Neural progenitor cell (in vitro differentiated cells): ENCODE results near the gene PYGB. TPM values are rescaled to one million over a fixed set of nuclear protein-coding genes. Genes with fewer than 3 reads are reported as not detected.

Source experiments
- DNase-seq: peaks from one replicate; pipeline ENCODE4 v3.0.0-alpha.2; 2016; ENCODE audit warnings: low spot score
- H2AFZ ChIP-seq: fragments of 200-600 bp; sonication (generic); replicated peaks from 2 replicates; pipeline ENCODE4 v1.6.1; 2016; ENCODE audit warnings: antibody characterized with exemption
- H3F3A ChIP-seq: fragments of 200-600 bp; sonication (generic); 2 replicates; pipeline ENCODE4 v1.6.1; 2016; ENCODE audit warnings: antibody characterized with exemption, low read depth
- H3K27ac ChIP-seq: fragments of 200-600 bp; sonication (generic); 2 replicates; pipeline ENCODE4 v1.5.1; 2016; ENCODE audit warnings: mild to moderate bottlenecking
- H3K27me3 ChIP-seq: fragments of 200-600 bp; sonication (generic); 2 replicates; pipeline ENCODE4 v1.6.1; 2016; ENCODE audit warnings: mild to moderate bottlenecking, moderate library complexity
- H3K36me3 ChIP-seq: fragments of 200-600 bp; sonication (generic); 2 replicates; pipeline ENCODE4 v1.5.1; 2016
- H3K4me1 ChIP-seq: fragments of 200-600 bp; sonication (generic); 2 replicates; pipeline ENCODE4 v1.6.1; 2016; ENCODE audit warnings: mixed run types
- H3K4me2 ChIP-seq: fragments of 200-600 bp; sonication (generic); 2 replicates; pipeline ENCODE4 v1.6.1; 2016
- H3K4me3 ChIP-seq: fragments of 200-600 bp; sonication (generic); 2 replicates; pipeline ENCODE4 v1.5.1; 2016
- H3K79me2 ChIP-seq: fragments of 200-600 bp; sonication (generic); 2 replicates; pipeline ENCODE4 v1.6.1; 2016; ENCODE audit warnings: low read depth
- H3K9ac ChIP-seq: fragments of 200-600 bp; sonication (generic); 2 replicates; pipeline ENCODE4 v1.6.1; 2016
- H3K9me3 ChIP-seq: fragments of 200-600 bp; sonication (generic); 2 replicates; pipeline ENCODE4 v1.5.1; 2016; ENCODE audit warnings: low read depth
- H4K20me1 ChIP-seq: fragments of 200-600 bp; sonication (generic); 2 replicates; pipeline ENCODE4 v1.6.1; 2016; ENCODE audit warnings: low read depth
- H3K27ac Mint-ChIP-seq: 3 replicates; pipeline ENCODE4 v1.8.0; 2021; ENCODE audit warnings: mixed read lengths
- H3K27me3 Mint-ChIP-seq: 2 replicates; pipeline ENCODE4 v1.8.0; 2022; ENCODE audit warnings: low read depth, mild to moderate bottlenecking, inconsistent platforms, moderate library complexity, mixed read lengths; ENCODE audit not compliant: insufficient read depth
- H3K36me3 Mint-ChIP-seq: 3 replicates; pipeline ENCODE4 v1.8.0; 2021; ENCODE audit warnings: mixed read lengths
- H3K4me1 Mint-ChIP-seq: 3 replicates; pipeline ENCODE4 v1.8.0; 2021; ENCODE audit warnings: mixed read lengths
- H3K4me3 Mint-ChIP-seq: 3 replicates; pipeline ENCODE4 v1.8.0; 2021; ENCODE audit warnings: mild to moderate bottlenecking, moderate library complexity, mixed read lengths
- H3K9me3 Mint-ChIP-seq: 3 replicates; pipeline ENCODE4 v1.8.0; 2020; ENCODE audit warnings: mixed read lengths
- CTCF ChIP-seq: fragments of 200-600 bp; sonication (generic); IDR thresholded peaks from 2 replicates; pipeline ENCODE4 v1.5.1; 2017; ENCODE audit warnings: antibody characterized with exemption, mild to moderate bottlenecking
- EZH2 ChIP-seq: fragments of 200-600 bp; sonication (generic); IDR thresholded peaks from 2 replicates; pipeline ENCODE4 v1.6.1; 2017; ENCODE audit warnings: antibody characterized with exemption, mild to moderate bottlenecking, moderate library complexity
- EZH2phosphoT487 ChIP-seq: fragments of 200-600 bp; sonication (generic); IDR thresholded peaks from 2 replicates; pipeline ENCODE4 v1.6.1; 2017; ENCODE audit warnings: antibody characterized with exemption
- total RNA-seq: library from RNA; depleted of rRNA; stranded (reverse); fragments of >200 nt; gene quantifications from 2 replicates; pipeline ENCODE4 v1.2.3, GENCODE V29; 2015; ENCODE audit warnings: low replicate concordance

The PYGB gene
- 40.9 and 76.7 TPM in 2 replicates for total RNA-seq

- peaks cover 32% of the 10 kb centered on the region for H4K20me1 ChIP-seq
- H3K27ac ChIP-seq, result peak within 1 kb of the TSS; percentile 68
- DNase-seq, result peak; percentile 93
- peaks cover 4% of the 10 kb centered on the region for H3K36me3 Mint-ChIP-seq
- TF ChIP-seq EZH2, result no peak
- peaks cover 58% of the 10 kb centered on the region for H3K4me1 ChIP-seq
- no peaks in the 10 kb centered on the region for H3K36me3 ChIP-seq
- peaks cover 20% of the 10 kb centered on the region for H3K27me3 ChIP-seq
- H3F3A ChIP-seq, result peaks cover 47% of the 10 kb centered on the region
- peak within 1 kb of the TSS; percentile 98 for H3K4me3 Mint-ChIP-seq
- H3K4me1 Mint-ChIP-seq, result peaks cover 54% of the 10 kb centered on the region
- peak within 1 kb of the TSS; percentile 88 for H2AFZ ChIP-seq
- H3K9me3 Mint-ChIP-seq, result peaks cover 2% of the 10 kb centered on the region
- H3K4me2 ChIP-seq, result peak within 1 kb of the TSS; percentile 93
- H3K9ac ChIP-seq, result peak within 1 kb of the TSS; percentile 36
- peaks cover 47% of the 10 kb centered on the region for H3K79me2 ChIP-seq
- H3K4me3 ChIP-seq, result peak within 1 kb of the TSS; percentile 70
- H3K27ac Mint-ChIP-seq, result peak within 1 kb of the TSS; percentile 96
- peaks cover 18% of the 10 kb centered on the region for H3K27me3 Mint-ChIP-seq
- H3K9me3 ChIP-seq, result no peaks in the 10 kb centered on the region
Measured at GRCh38 chr20:25247956-25248785, at the start of gene PYGB. PYGB (plus strand) TSS chr20:25248085; CDS start chr20:25248179, 94 bp downstream.

GRCh38 chr20:25198663-25199383, 49.1 kb upstream of the PYGB start:
- H3K9ac ChIP-seq, result no peak overlapping the region
- H3K4me1 ChIP-seq, result peaks cover 19% of the 10 kb centered on the region
- DNase-seq, result peak; percentile 33
- no peak overlapping the region for H3K4me2 ChIP-seq
- H3F3A ChIP-seq, result peaks cover 3% of the 10 kb centered on the region
- Mint-ChIP-seq H3K27me3 (peaks cover 4% of the 10 kb centered on the region), H3K4me1 (peaks cover 27% of the 10 kb centered on the region), H3K9me3 (peaks cover 2% of the 10 kb centered on the region), H3K36me3 (no peaks in the 10 kb centered on the region), H3K27ac (no peak overlapping the region), H3K4me3 (no peak overlapping the region)
- H3K79me2 ChIP-seq, result peaks cover 53% of the 10 kb centered on the region
- no peaks in the 10 kb centered on the region for H3K9me3 ChIP-seq
- H3K27ac ChIP-seq, result no peak overlapping the region
- H3K27me3 ChIP-seq, result no peaks in the 10 kb centered on the region
- TF ChIP-seq EZH2phosphoT487, result no peak
- TF ChIP-seq EZH2, result no peak
- TF ChIP-seq CTCF, result no peak
- no peaks in the 10 kb centered on the region for H3K36me3 ChIP-seq
- H4K20me1 ChIP-seq, result peaks cover 39% of the 10 kb centered on the region
- H3K4me3 ChIP-seq, result no peak overlapping the region
- H2AFZ ChIP-seq, result no peak overlapping the region

GRCh38 chr20:25199473-25200260, 48.2 kb upstream of the PYGB start:
- Mint-ChIP-seq H3K36me3 (no peaks in the 10 kb centered on the region), H3K27ac (no peak overlapping the region), H3K4me3 (no peak overlapping the region), H3K27me3 (peaks cover 4% of the 10 kb centered on the region), H3K4me1 (peaks cover 27% of the 10 kb centered on the region), H3K9me3 (peaks cover 2% of the 10 kb centered on the region)
- peaks cover 61% of the 10 kb centered on the region for H3K79me2 ChIP-seq
- no peaks in the 10 kb centered on the region for H3K36me3 ChIP-seq
- H3F3A ChIP-seq, result peaks cover under 1% of the 10 kb centered on the region
- no peak overlapping the region for H2AFZ ChIP-seq
- no peak for TF ChIP-seq CTCF
- no peak for TF ChIP-seq EZH2phosphoT487
- TF ChIP-seq EZH2, result no peak
- no peak overlapping the region for H3K4me3 ChIP-seq
- H4K20me1 ChIP-seq, result peaks cover 46% of the 10 kb centered on the region
- no peaks in the 10 kb centered on the region for H3K27me3 ChIP-seq
- no peak overlapping the region for H3K4me2 ChIP-seq
- peaks cover 22% of the 10 kb centered on the region for H3K4me1 ChIP-seq
- H3K9ac ChIP-seq, result no peak overlapping the region
- no peaks in the 10 kb centered on the region for H3K9me3 ChIP-seq
- H3K27ac ChIP-seq, result no peak overlapping the region
- DNase-seq, result no peak
